H1 (cell line): ENCODE results near the gene WWC2. TPM values are rescaled to one million over a fixed set of nuclear protein-coding genes. Genes with fewer than 3 reads are reported as not detected.

Experiments used
- CTCF ChIA-PET: fragments of 300-600 bp; sonication (Branson Sonifier 250); formaldehyde crosslinking; loops from one replicate; lab custom pipeline; 2021; ENCODE audit not compliant: partially characterized antibody; lab: Charles Lee
- POLR2A ChIA-PET: fragments of 300-600 bp; sonication (Branson Sonifier 250); formaldehyde crosslinking; loops from one replicate; lab custom pipeline; 2021; ENCODE audit warnings: inconsistent platforms; ENCODE audit not compliant: partially characterized antibody; lab: Charles Lee
- DNase-seq, 2 experiments: peaks; one replicate each; pipeline versions ENCODE4 v3.0.0 to v3.0.0-alpha.2; 2010 to 2022; ENCODE audit warnings: low spot score in 2 of 2, low read depth in 1 of 2, mixed read lengths in 1 of 2
- FAIRE-seq: peaks from 2 replicates; lab custom pipeline; 2011; peaks lifted over from hg19 to GRCh38; lab: Jason Lieb, UNC
- H2AFZ ChIP-seq: 2 replicates; pipeline ENCODE4 v1.8.1; 2012; ENCODE audit warnings: low read length, inconsistent platforms
- H2AK5ac ChIP-seq: 2 replicates; pipeline ENCODE4 v1.6.1; 2013; ENCODE audit warnings: low read depth, low read length
- H2BK120ac ChIP-seq: replicated peaks from 2 replicates; pipeline ENCODE3; 2013; ENCODE audit warnings: low read depth, low read length, inconsistent platforms
- H2BK12ac ChIP-seq: 2 replicates; pipeline ENCODE4 v1.6.1; 2013; ENCODE audit warnings: low read depth, low read length
- H2BK15ac ChIP-seq: 2 replicates; pipeline ENCODE4 v1.6.1; 2013; ENCODE audit warnings: low read length
- H2BK20ac ChIP-seq: 2 replicates; pipeline ENCODE4 v1.6.1; 2013; ENCODE audit warnings: low read length
- H2BK5ac ChIP-seq: 2 replicates; pipeline ENCODE4 v1.6.1; 2013; ENCODE audit warnings: low read depth, low read length
- H3K14ac ChIP-seq: 2 replicates; pipeline ENCODE4 v1.6.1; 2013; ENCODE audit warnings: inconsistent platforms; ENCODE audit not compliant: insufficient read length
- H3K18ac ChIP-seq: 2 replicates; pipeline ENCODE4 v1.6.1; 2013; ENCODE audit warnings: low read length; ENCODE audit errors: extremely low read depth
- H3K23ac ChIP-seq: 2 replicates; pipeline ENCODE4 v1.6.1; 2013; ENCODE audit warnings: inconsistent platforms; ENCODE audit not compliant: insufficient read length
- H3K23me2 ChIP-seq: 2 replicates; pipeline ENCODE4 v1.6.1; 2013; ENCODE audit warnings: low read depth, low read length
- H3K27ac ChIP-seq: 2 replicates; pipeline ENCODE4 v1.6.1; 2011; ENCODE audit warnings: low read depth, low read length, inconsistent platforms
- H3K27me3 ChIP-seq, 4 experiments: replicated peaks in 1 of 4; 1 replicate in 1 of 4; 2 replicates in 3 of 4; pipeline versions ENCODE4 v1.6.1 to v1.8.1; 2011 to 2013; ENCODE audit warnings: low read length in 3 of 4, mild to moderate bottlenecking in 3 of 4, inconsistent platforms in 2 of 4, mixed read lengths in 2 of 4, moderate library complexity in 1 of 4; ENCODE audit not compliant: control insufficient read depth in 3 of 4, insufficient read depth in 3 of 4; ENCODE audit errors: extremely low read depth in 1 of 4
- H3K36me3 ChIP-seq, 4 experiments: 2 replicates each; pipeline versions ENCODE4 v1.6.1 to v1.8.1; 2011 to 2013; ENCODE audit warnings: mild to moderate bottlenecking in 4 of 4, low read length in 3 of 4, moderate library complexity in 2 of 4, control low read depth in 1 of 4, inconsistent platforms in 1 of 4; ENCODE audit not compliant: insufficient read depth in 4 of 4, control insufficient read depth in 2 of 4
- H3K4ac ChIP-seq: replicated peaks from 2 replicates; pipeline ENCODE3; 2013; ENCODE audit warnings: low read length, low read depth, mixed read lengths, inconsistent platforms; ENCODE audit not compliant: insufficient read length
- H3K4me1 ChIP-seq, 4 experiments: replicated peaks in 1 of 4; 1 replicate in 1 of 4; 2 replicates in 3 of 4; pipeline versions ENCODE4 v1.6.1 to v1.8.1; 2011 to 2013; ENCODE audit warnings: low read length in 3 of 4, inconsistent platforms in 2 of 4, mixed read lengths in 1 of 4; ENCODE audit not compliant: insufficient read depth in 4 of 4, control insufficient read depth in 3 of 4
- H3K4me2 ChIP-seq, 2 experiments: 2 replicates each; pipeline versions ENCODE4 v1.6.1 to v1.8.1; 2011 to 2013; ENCODE audit warnings: low read depth in 2 of 2, low read length in 2 of 2, control low read depth in 1 of 2, inconsistent platforms in 1 of 2, mild to moderate bottlenecking in 1 of 2; ENCODE audit not compliant: insufficient read depth in 1 of 2
- H3K4me3 ChIP-seq, 4 experiments: fragments of 200-600, 300-600 bp in 1 of 4; sonication (generic), shearing (Covaris generic), sonication (Bioruptor Twin) in 1 of 4; 2 replicates each; pipeline versions ENCODE4 v1.5.1 to v1.8.1; 2011 to 2016; ENCODE audit warnings: low read length in 4 of 4, low read depth in 3 of 4, control low read depth in 2 of 4, inconsistent platforms in 2 of 4, mild to moderate bottlenecking in 2 of 4, mixed read lengths in 1 of 4, moderate library complexity in 1 of 4; ENCODE audit not compliant: insufficient read depth in 2 of 4; ENCODE audit errors: extremely low read depth in 1 of 4
- H3K56ac ChIP-seq: replicated peaks from 2 replicates; pipeline ENCODE3; 2013; ENCODE audit warnings: low read depth, mild to moderate bottlenecking, mixed read lengths, low read length, inconsistent platforms; ENCODE audit not compliant: insufficient read length
- H3K79me1 ChIP-seq: 2 replicates; pipeline ENCODE4 v1.6.1; 2013; ENCODE audit warnings: low read depth, low read length, control low read depth
- H3K79me2 ChIP-seq, 2 experiments: 2 replicates each; pipeline versions ENCODE4 v1.6.1 to v1.8.1; 2012 to 2013; ENCODE audit warnings: low read length in 2 of 2, mild to moderate bottlenecking in 2 of 2, inconsistent platforms in 1 of 2; ENCODE audit not compliant: insufficient read depth in 2 of 2, control insufficient read depth in 1 of 2
- H3K9ac ChIP-seq, 4 experiments: replicated peaks in 1 of 4; 1 replicate in 1 of 4; 2 replicates in 3 of 4; pipeline versions ENCODE4 v1.6.1 to v1.8.1; 2011 to 2013; ENCODE audit warnings: low read depth in 3 of 4, low read length in 3 of 4, control low read depth in 2 of 4, mild to moderate bottlenecking in 2 of 4, moderate library complexity in 2 of 4, inconsistent platforms in 1 of 4; ENCODE audit errors: extremely low read depth in 1 of 4
- H3K9me3 ChIP-seq, 2 experiments: 2 replicates each; pipeline versions ENCODE4 v1.6.1 to v1.8.1; 2012 to 2013; ENCODE audit warnings: mild to moderate bottlenecking in 2 of 2, moderate library complexity in 2 of 2, control low read depth in 1 of 2, inconsistent platforms in 1 of 2, low read depth in 1 of 2, low read length in 1 of 2, mixed read lengths in 1 of 2; ENCODE audit not compliant: insufficient read depth in 2 of 2
- H4K20me1 ChIP-seq, 2 experiments: replicated peaks in 1 of 2; 2 replicates each; pipeline versions ENCODE3 to v1.8.1; 2011 to 2013; ENCODE audit warnings: inconsistent platforms in 2 of 2, low read length in 2 of 2, mild to moderate bottlenecking in 1 of 2; ENCODE audit not compliant: insufficient read depth in 2 of 2, control insufficient read depth in 1 of 2
- H4K5ac ChIP-seq: 2 replicates; pipeline ENCODE4 v1.6.1; 2013; ENCODE audit warnings: low read length, low read depth, mixed read lengths, inconsistent platforms; ENCODE audit not compliant: insufficient read length
- H4K8ac ChIP-seq: 2 replicates; pipeline ENCODE4 v1.8.0; 2013; ENCODE audit warnings: mild to moderate bottlenecking, moderate library complexity, low read length, inconsistent platforms; ENCODE audit not compliant: insufficient read depth; ENCODE audit errors: extremely low read depth
- H4K91ac ChIP-seq: replicated peaks from 2 replicates; pipeline ENCODE3; 2013; ENCODE audit warnings: low read length, mixed read lengths, inconsistent platforms; ENCODE audit not compliant: insufficient read length
- GABPA ChIP-seq: IDR thresholded peaks from 2 replicates; pipeline ENCODE4 v1.6.1; 2011; ENCODE audit warnings: mild to moderate bottlenecking, low read length, moderate library complexity, borderline replicate concordance; ENCODE audit not compliant: insufficient read depth
- HDAC6 ChIP-seq: IDR thresholded peaks from one replicate; pipeline ENCODE4 v1.7.1; 2012; ENCODE audit warnings: low read depth, mild to moderate bottlenecking, inconsistent platforms, low read length, moderate library complexity
- RFX5 ChIP-seq: IDR thresholded peaks from 2 replicates; pipeline ENCODE4 v1.6.1; 2011; ENCODE audit warnings: low read depth, low read length, improper control_type of control experiment, borderline replicate concordance
- RNF2 ChIP-seq: fragments of 200-900, 300-1000 bp; sonication (generic); IDR thresholded peaks from 2 replicates; pipeline ENCODE4 v1.7.1; 2016; ENCODE audit warnings: borderline replicate concordance, low read depth, mild to moderate bottlenecking, antibody characterized with exemption, low read length; ENCODE audit not compliant: poor library complexity, severe bottlenecking; ENCODE audit errors: missing control alignments
- SIRT6 ChIP-seq: IDR thresholded peaks from one replicate; pipeline ENCODE4 v1.7.1; 2012; ENCODE audit warnings: low read length, inconsistent platforms
- SP1 ChIP-seq: IDR thresholded peaks from 2 replicates; pipeline ENCODE4 v1.6.1; 2011; ENCODE audit warnings: low read depth, low read length
- SUZ12 ChIP-seq: fragments of 200-600 bp; sonication (generic); IDR thresholded peaks from 2 replicates; pipeline ENCODE4 v1.6.1; 2012; ENCODE audit warnings: mild to moderate bottlenecking, inconsistent platforms, low read length, moderate library complexity, mixed read lengths
- WGBS, 2 experiments: shearing (Covaris generic) in 1 of 2; methylation state at CpG; one replicate each; pipeline versions ENCODE4 v1.1.6 to v1.1.7; 2013 to 2015; ENCODE audit warnings: low lambda C conversion rate in 2 of 2, mixed read lengths in 2 of 2, inconsistent platforms in 1 of 2, low coverage in 1 of 2, missing lambda C conversion rate in 1 of 2; ENCODE audit not compliant: insufficient replicate concordance in 2 of 2, insufficient coverage in 1 of 2, insufficient read length in 1 of 2; ENCODE audit errors: extremely low coverage in 1 of 2, missing lambda C conversion rate in 1 of 2; 5-methylcytosine and 5-hydroxymethylcytosine counted together
- polyA plus RNA-seq, 7 experiments: library from polyadenylated mRNA; depleted of rRNA in 3 of 7; stranded (reverse) in 5 of 7; unstranded in 2 of 7; fragments of >200 nt in 5 of 7; fragments of 200-250 nt in 2 of 7; gene quantifications; 1 replicate in 5 of 7; 2 replicates in 1 of 7; 4 replicates in 1 of 7; pipeline versions ENCODE4 v1.2.1 to v1.2.3, GENCODE V29; 2011 to 2013; ENCODE audit warnings: missing spikeins in 2 of 7, mixed read lengths in 2 of 7
- total RNA-seq: library from RNA; stranded (reverse); fragmentation: NEBNext Ultra II Directional; extraction: Animal tissue kit (Norgen Biotek cat#: 25700); gene quantifications from 2 replicates; pipeline ENCODE4 v1.2.1, GENCODE V29; 2021

WWC2 gene
- total and polyA plus RNA-seq, 2 of the 8 experiments (the other 6 are each of a cell fraction or from before 2014, with no cell fraction given) = 17.6 to 135 TPM

- Histone ChIP-seq H3K18ac (no peak overlapping the region), H3K4me3 (no peak overlapping the region), H3K4ac (no peak overlapping the region), H3K14ac (no peak overlapping the region), H3K23me2 (no peaks in the 10 kb centered on the region), H2BK5ac (no peak overlapping the region), H2BK12ac (no peak overlapping the region; the same call in 1 of the 2 replicates), H3K79me2 (peaks cover 0 to 3% of the 10 kb centered on the region in 2 experiments; a peak in 1 of 4 replicates), H2AK5ac (no peak overlapping the region), H3K27ac (no peak overlapping the region), H3K9me3 (no peaks in the 10 kb centered on the region), H3K4me1 (peaks cover 6 to 17% (median 15%) of the 10 kb centered on the region in 4 experiments), H3K23ac (no peak overlapping the region), H2AFZ (no peak overlapping the region), H3K79me1 (no peaks in the 10 kb centered on the region; the same call in 1 of the 2 replicates), H4K91ac (no peak overlapping the region), H3K56ac (no peak overlapping the region), H3K9ac (no peak overlapping the region), H2BK120ac (no peak overlapping the region), H3K27me3 (no peaks in the 10 kb centered on the region), H4K20me1 (peaks cover 0 to 3% of the 10 kb centered on the region in 2 experiments), H2BK15ac (no peak overlapping the region), H4K5ac (no peak overlapping the region), H2BK20ac (no peak overlapping the region), H3K4me2 (no peak overlapping the region), H3K36me3 (peaks cover 3 to 29% (median 13%) of the 10 kb centered on the region in 4 experiments; a peak in 6 of 8 replicates), H4K8ac (no peak overlapping the region)
- ChIA-PET POLR2A (interaction anchor here (1.0 to 6.1 kb wide), 2 partner anchors 18 to 142 kb away, joined by 3 to 40 read pairs; partner anchors contain the start of gene WWC2), CTCF (interaction anchor here (0.6 to 1.8 kb wide), 7 partner anchors 9 to 169 kb away, joined by 3 to 7 read pairs (median 3); no protein-coding TSS in a partner anchor)
- FAIRE-seq = no peak
- no peak for DNase-seq
- WGBS, 2 experiments = 77% methylated on average over 6 of the region's 6 CpGs; no CpG with 5 or more reads in 1 of the 2 experiments
- TF ChIP-seq SIRT6 (no peak), HDAC6 (no peak), RNF2 (no peak), SP1 (no peak), SUZ12 (no peak), GABPA (no peak), RFX5 (no peak)
Measured at GRCh38 chr4:183241721-183242151, 142.7 kb downstream of the WWC2 start.
